AG10803 (cell line): ENCODE measurements around the gene MKRN1.
A peak's percentile ranks its signal among the peaks of the same experiment; 100 is the strongest.
"Not testable (repeated sequence)": the region's sequence is repeated elsewhere in the genome, so short reads cannot be mapped to it uniquely, and the experiment has no call there.

ENCODE experiments used
- DNase-seq: peaks from one replicate; pipeline ENCODE4 v3.0.0; 2010; ENCODE audit warnings: low read depth
- H3K4me3 ChIP-seq: 2 replicates; pipeline ENCODE4 v1.5.1; 2011; ENCODE audit warnings: mild to moderate bottlenecking, low read length, control low read depth
- CTCF ChIP-seq: conservative IDR thresholded peaks from 2 replicates; pipeline ENCODE4 v1.5.1; 2011; ENCODE audit warnings: mild to moderate bottlenecking, low read length, control low read depth, inconsistent platforms

MKRN1 gene

GRCh38 chr7:140417456-140418155 lies 61.7 kb downstream of the MKRN1 start:
- no peak for DNase-seq
- no peak for TF ChIP-seq CTCF
- H3K4me3 ChIP-seq, result no peak overlapping the region

GRCh38 chr7:140416560-140416959 lies 62.7 kb downstream of the MKRN1 start:
- DNase-seq, result no peak
- no peak for TF ChIP-seq CTCF
- no peak overlapping the region for H3K4me3 ChIP-seq

- H3K4me3 ChIP-seq, DNase-seq: not testable (repeated sequence)
Measured at GRCh38 chr7:140415816-140416215, 63.5 kb downstream of the MKRN1 start.

- H3K4me3 ChIP-seq, result no peak overlapping the region
- TF ChIP-seq CTCF, result no peak
- no peak for DNase-seq
Measured at GRCh38 chr7:140415361-140415760, 63.9 kb downstream of the MKRN1 start.

DNA sequence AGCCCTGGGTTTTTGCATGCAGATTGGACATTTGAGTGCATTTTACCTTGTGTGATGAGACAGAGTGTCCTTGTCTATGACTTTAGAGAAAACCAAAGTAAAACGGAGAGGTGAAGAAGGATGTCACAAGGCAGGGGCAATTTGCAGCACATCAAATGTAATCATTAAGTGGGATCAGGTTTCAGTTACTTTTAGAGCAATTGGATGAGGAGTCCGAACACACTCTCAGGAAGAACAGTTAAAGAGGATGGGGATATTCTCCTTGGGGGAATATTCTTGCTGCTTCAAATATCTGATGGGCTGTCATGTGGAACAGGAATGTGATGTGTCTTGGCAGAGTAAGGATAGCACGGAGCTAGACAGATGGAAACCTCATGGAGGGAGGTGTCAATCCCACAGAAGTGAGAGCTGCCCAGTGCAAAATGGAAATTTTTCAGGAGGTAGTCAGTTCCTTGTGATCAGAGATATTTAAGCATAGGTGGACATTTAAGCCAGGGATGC lies 74.7 kb downstream of the MKRN1 start:
- peak; percentile 18 for DNase-seq
- H3K4me3 ChIP-seq, result no peak overlapping the region
- TF ChIP-seq CTCF, result no peak

GRCh38 chr7:140403878-140404564 lies 75.3 kb downstream of the MKRN1 start, which contains the start of gene RAB19:
TSS of gene RAB19 (plus strand) at chr7:140404058. CDS start at chr7:140407647, 3,589 bp downstream.
- H3K4me3 ChIP-seq, result no peak within 1 kb of the TSS
- no peak for TF ChIP-seq CTCF
- DNase-seq, result no peak
